CD4-positive, alpha-beta T cell (primary cell): Measurements from ENCODE around the gene SRD5A3. TPM values are rescaled to one million over a fixed set of nuclear protein-coding genes. Genes with fewer than 3 reads are reported as not detected.

ENCODE experiments used
- ATAC-seq: fragments of 200-7000 bp; cut with Tn5 transposase; one replicate; pipeline ENCODE4 v1.10.0; 2022; ENCODE audit warnings: mild to moderate bottlenecking; ENCODE audit not compliant: poor library complexity
- CTCF ChIA-PET: fragments of 350-600 bp; sonication (Branson Sonifier 250); formaldehyde crosslinking; loops from one replicate; lab custom pipeline; 2021; ENCODE audit warnings: antibody characterized with exemption, inconsistent platforms; lab: Charles Lee
- POLR2A ChIA-PET: fragments of 350-600 bp; sonication (Branson Sonifier 250); formaldehyde crosslinking; loops from one replicate; lab custom pipeline; 2021; ENCODE audit warnings: antibody characterized with exemption, inconsistent platforms; lab: Charles Lee
- DNase-seq, 14 experiments: peaks; one replicate each; pipeline ENCODE4 v3.0.0-alpha.2; 2013 to 2020; ENCODE audit warnings: mixed read lengths in 2 of 14
- H3K27ac ChIP-seq, 2 donors: one replicate each; pipeline versions ENCODE4 v1.5.1 to v1.7.0; 2013; ENCODE audit warnings: low read length in 2 of 2, low read depth in 1 of 2, mild to moderate bottlenecking in 1 of 2
- H3K27me3 ChIP-seq, 2 experiments: 1 replicate in 1 of 2; 2 replicates in 1 of 2; pipeline versions ENCODE4 v1.6.1 to v1.7.0; 2013; ENCODE audit warnings: low read length in 2 of 2, control low read depth in 1 of 2, mild to moderate bottlenecking in 1 of 2, moderate library complexity in 1 of 2; ENCODE audit not compliant: insufficient read depth in 2 of 2, control insufficient read depth in 1 of 2
- H3K36me3 ChIP-seq: one replicate; pipeline ENCODE4 v1.6.1; 2013; ENCODE audit warnings: low read length, control low read depth; ENCODE audit not compliant: insufficient read depth
- H3K4me1 ChIP-seq: one replicate; pipeline ENCODE4 v1.6.1; 2013; ENCODE audit warnings: low read length, control low read depth; ENCODE audit not compliant: insufficient read depth
- H3K4me3 ChIP-seq: one replicate; pipeline ENCODE4 v1.5.1; 2013; ENCODE audit warnings: mild to moderate bottlenecking, low read length, moderate library complexity
- H3K9me3 ChIP-seq, 2 experiments: 1 replicate in 1 of 2; 2 replicates in 1 of 2; pipeline versions ENCODE4 v1.6.1 to v1.7.0; 2013; ENCODE audit warnings: low read length in 2 of 2, mild to moderate bottlenecking in 2 of 2, control low read depth in 1 of 2, moderate library complexity in 1 of 2; ENCODE audit not compliant: control insufficient read depth in 1 of 2, insufficient read depth in 1 of 2
- H3K27ac Mint-ChIP-seq: one replicate; pipeline ENCODE4 v1.8.0; 2020; ENCODE audit warnings: mixed read lengths
- H3K27me3 Mint-ChIP-seq: one replicate; pipeline ENCODE4 v1.8.0; 2021; ENCODE audit warnings: mixed read lengths
- H3K36me3 Mint-ChIP-seq: one replicate; pipeline ENCODE4 v1.8.0; 2021; ENCODE audit warnings: low read depth, mixed read lengths
- H3K4me1 Mint-ChIP-seq: one replicate; pipeline ENCODE4 v1.8.0; 2021; ENCODE audit warnings: low read depth, mixed read lengths
- H3K4me3 Mint-ChIP-seq: one replicate; pipeline ENCODE4 v1.8.0; 2020; ENCODE audit warnings: mild to moderate bottlenecking, mixed read lengths
- H3K9me3 Mint-ChIP-seq: one replicate; pipeline ENCODE4 v1.8.0; 2020; ENCODE audit warnings: mixed read lengths
- intact Hi-C, 2 experiments: fragments of 100-400 bp; cut with DNase I in 1 of 2; cut with micrococcal nuclease in 1 of 2; formaldehyde crosslinking; loops; one replicate each; pipeline versions ENCODE4 v1.15.1 to v1.9.0; 2023 to 2025; cut with DNase I, micrococcal nuclease
- total RNA-seq, 174 experiments: library from RNA in 2 of 174; stranded (reverse) in 2 of 174; gene quantifications; one replicate each; pipeline ENCODE4 v1.2.3 and lab custom pipeline; 2021 to 2026
- TF ChIP-seq, protein P1 (sequence below): fragments of 200-600 bp; IDR thresholded peaks from one replicate; pipeline ENCODE4 v1.8.0; 2022; ENCODE audit warnings: antibody characterized with exemption, mild to moderate bottlenecking

The SRD5A3 gene
- total RNA-seq, 2 experiments from 2014 or later = 2.1 to 2.2 TPM

DNA sequence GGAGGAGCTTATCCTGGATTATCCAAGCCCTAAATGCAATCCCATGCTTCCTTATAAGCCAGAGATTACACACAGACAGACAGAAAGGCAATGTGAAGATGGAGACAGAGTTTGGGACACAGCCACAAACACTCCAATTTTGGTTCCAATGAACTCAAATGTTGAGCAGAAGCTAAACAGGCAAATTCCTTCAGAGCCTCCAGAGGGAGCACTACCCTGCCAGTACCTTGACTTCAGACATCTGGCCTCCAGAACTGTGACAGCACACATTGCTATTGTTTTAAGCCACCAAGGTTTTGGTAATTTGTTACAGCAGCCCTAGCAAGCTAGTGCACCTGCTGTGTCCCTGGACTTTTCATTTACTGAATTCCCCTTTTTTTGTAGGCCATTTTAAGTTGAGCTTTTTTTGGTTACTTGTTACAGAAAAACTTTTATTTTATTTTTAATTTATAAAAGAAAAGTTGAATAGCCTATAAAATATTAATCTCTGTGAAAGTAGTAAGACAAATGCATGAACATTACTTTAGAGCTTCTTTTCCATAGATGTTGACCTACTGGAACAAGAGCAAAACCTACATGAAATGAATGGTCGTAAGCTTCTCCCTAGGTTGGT lies 33.4 kb upstream of the SRD5A3 start:
- no peaks in the 10 kb centered on the region for H3K36me3 Mint-ChIP-seq
- no peaks in the 10 kb centered on the region for H3K9me3 Mint-ChIP-seq
- peak in 11 of 14 experiments; percentile 3 to 66 (median 19) for DNase-seq
- Histone ChIP-seq H3K27ac (no peak overlapping the region), H3K36me3 (no peaks in the 10 kb centered on the region), H3K4me1 (no peaks in the 10 kb centered on the region), H3K4me3 (no peak overlapping the region), H3K9me3 (no peaks in the 10 kb centered on the region), H3K27me3 (no peaks in the 10 kb centered on the region)
- TF ChIP-seq, protein P1, sequence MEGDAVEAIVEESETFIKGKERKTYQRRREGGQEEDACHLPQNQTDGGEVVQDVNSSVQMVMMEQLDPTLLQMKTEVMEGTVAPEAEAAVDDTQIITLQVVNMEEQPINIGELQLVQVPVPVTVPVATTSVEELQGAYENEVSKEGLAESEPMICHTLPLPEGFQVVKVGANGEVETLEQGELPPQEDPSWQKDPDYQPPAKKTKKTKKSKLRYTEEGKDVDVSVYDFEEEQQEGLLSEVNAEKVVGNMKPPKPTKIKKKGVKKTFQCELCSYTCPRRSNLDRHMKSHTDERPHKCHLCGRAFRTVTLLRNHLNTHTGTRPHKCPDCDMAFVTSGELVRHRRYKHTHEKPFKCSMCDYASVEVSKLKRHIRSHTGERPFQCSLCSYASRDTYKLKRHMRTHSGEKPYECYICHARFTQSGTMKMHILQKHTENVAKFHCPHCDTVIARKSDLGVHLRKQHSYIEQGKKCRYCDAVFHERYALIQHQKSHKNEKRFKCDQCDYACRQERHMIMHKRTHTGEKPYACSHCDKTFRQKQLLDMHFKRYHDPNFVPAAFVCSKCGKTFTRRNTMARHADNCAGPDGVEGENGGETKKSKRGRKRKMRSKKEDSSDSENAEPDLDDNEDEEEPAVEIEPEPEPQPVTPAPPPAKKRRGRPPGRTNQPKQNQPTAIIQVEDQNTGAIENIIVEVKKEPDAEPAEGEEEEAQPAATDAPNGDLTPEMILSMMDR = peak; percentile 66
- peak; percentile 39 for ATAC-seq
- POLR2A ChIA-PET = interaction anchor here (0.6 kb wide), 1 partner anchor 370 kb away, joined by 4 read pairs; no protein-coding TSS in a partner anchor
- no peak overlapping the region for H3K4me3 Mint-ChIP-seq
- intact Hi-C loops = loop anchor here (2.0 to 10.0 kb wide), 2 partner anchors 242 kb away; no protein-coding TSS in a partner anchor
- no peaks in the 10 kb centered on the region for H3K27me3 Mint-ChIP-seq
- no peaks in the 10 kb centered on the region for H3K4me1 Mint-ChIP-seq
- H3K27ac Mint-ChIP-seq = no peak overlapping the region
- CTCF ChIA-PET = interaction anchor here (1.0 to 1.5 kb wide), 7 partner anchors 9 to 242 kb away, joined by 3 to 7 read pairs (median 4); partner anchors contain the start of gene SRD5A3

DNA sequence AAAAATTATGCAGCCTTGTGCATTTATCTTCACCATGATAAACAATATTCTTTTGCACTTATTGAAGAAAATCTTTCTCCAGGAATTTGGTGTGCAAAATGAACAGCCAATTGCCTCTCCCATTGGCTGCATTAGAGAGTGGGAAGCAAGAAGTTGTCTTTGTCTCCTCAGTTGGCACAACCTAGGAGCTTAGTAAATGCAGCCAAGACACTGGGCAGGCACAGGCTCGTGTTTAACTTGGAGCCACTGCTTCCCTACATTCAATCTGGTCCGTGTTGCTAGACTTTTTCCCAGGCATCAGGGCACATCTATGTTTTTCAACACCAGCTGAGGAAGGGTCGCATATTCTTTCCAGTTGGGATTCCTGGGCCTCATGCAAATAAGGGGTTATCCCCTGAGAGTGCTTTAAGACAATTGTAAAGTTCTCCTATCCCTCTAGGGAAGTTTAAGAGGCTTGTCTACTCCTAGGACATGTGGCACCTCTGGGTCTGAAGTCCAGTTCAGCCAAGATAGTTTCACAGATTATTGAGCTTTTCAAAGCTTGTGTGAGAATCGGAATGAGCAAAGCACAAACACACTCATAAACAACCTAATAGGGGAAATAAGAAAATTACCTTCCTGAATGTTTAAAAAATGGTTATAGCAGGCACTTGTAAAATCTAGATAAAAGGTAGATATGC lies 31.8 kb upstream of the SRD5A3 start:
- Mint-ChIP-seq H3K27ac (no peak overlapping the region), H3K36me3 (no peaks in the 10 kb centered on the region), H3K9me3 (no peaks in the 10 kb centered on the region), H3K4me3 (no peak overlapping the region), H3K27me3 (no peaks in the 10 kb centered on the region), H3K4me1 (peaks cover 13% of the 10 kb centered on the region)
- intact Hi-C loops = loop anchor here in 1 of 2 experiments (10.0 kb wide), 1 partner anchor 241 kb away; no protein-coding TSS in a partner anchor
- H3K36me3 ChIP-seq = no peaks in the 10 kb centered on the region
- ChIA-PET POLR2A (no interaction called here), CTCF (no interaction called here)
- no peaks in the 10 kb centered on the region for H3K27me3 ChIP-seq
- H3K4me3 ChIP-seq = no peak overlapping the region
- peaks cover 3% of the 10 kb centered on the region for H3K4me1 ChIP-seq
- ATAC-seq (no peak), DNase-seq (no peak)
- H3K9me3 ChIP-seq = no peaks in the 10 kb centered on the region
- no peak overlapping the region for H3K27ac ChIP-seq
- TF ChIP-seq, protein P1 = no peak

DNA sequence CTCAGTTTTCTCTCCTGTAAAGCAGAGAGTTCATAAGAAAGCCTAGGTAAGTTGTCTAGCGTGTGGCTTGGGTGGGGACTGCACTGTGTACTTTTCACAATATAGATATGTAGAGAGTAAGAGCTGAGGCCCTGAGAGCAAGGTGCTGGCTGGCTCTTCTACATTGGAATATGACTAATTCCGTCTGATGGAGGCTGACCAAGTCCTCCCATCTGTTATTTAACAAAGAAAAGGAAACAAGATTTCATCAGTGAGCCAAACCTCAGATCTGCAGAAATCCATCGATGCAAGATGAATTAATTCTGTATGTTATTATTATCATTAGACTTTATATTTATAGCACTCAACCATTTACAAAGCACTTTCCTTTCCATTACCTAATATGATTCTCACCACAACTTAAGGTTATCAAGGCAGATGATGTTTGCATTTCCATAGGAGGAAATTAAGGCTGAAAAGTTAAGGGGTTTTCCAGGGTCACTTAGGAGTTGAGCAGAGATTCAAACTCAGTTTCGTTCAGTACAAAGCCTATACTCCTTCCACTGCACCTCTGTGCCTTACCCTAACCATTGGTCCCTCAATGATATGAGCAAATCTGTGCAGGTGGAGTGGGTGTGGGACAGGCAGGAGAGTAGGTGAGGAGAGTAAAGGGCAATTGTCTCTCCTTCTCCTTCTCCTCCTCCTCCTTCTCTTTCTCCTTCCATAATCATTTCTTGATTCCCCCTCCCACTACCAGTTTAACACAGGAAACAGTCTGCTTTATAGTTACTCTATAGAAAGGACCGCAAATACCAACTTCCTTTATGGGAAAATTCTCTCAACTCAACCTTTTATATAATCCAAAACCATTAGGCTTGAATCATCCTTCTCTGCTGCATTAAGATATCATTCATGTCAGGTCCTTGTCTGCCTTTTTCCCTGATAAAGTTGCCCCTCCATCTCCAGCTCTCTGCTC lies 27.6 kb upstream of the SRD5A3 start:
- Mint-ChIP-seq H3K4me3 (no peak overlapping the region), H3K36me3 (no peaks in the 10 kb centered on the region), H3K27ac (no peak overlapping the region), H3K4me1 (peaks cover 18% of the 10 kb centered on the region), H3K9me3 (no peaks in the 10 kb centered on the region), H3K27me3 (no peaks in the 10 kb centered on the region)
- no peak overlapping the region for H3K27ac ChIP-seq
- POLR2A ChIA-PET = no interaction called here
- H3K27me3 ChIP-seq = no peaks in the 10 kb centered on the region
- no peaks in the 10 kb centered on the region for H3K9me3 ChIP-seq
- CTCF ChIA-PET = no interaction called here
- peaks cover 3% of the 10 kb centered on the region for H3K4me1 ChIP-seq
- H3K4me3 ChIP-seq = no peak overlapping the region
- TF ChIP-seq, protein P1 = no peak
- ATAC-seq (no peak), DNase-seq (peak in 1 of 14 experiments; percentile 5)
- intact Hi-C loops = loop anchor here in 1 of 2 experiments (10.0 kb wide), 1 partner anchor 236 kb away; no protein-coding TSS in a partner anchor
- no peaks in the 10 kb centered on the region for H3K36me3 ChIP-seq
